ENCODE data around the gene NCAM2.

- peak in 2 of 3 experiments; percentile 60 to 79; a peak in 3 of 4 replicates for TF ChIP-seq CTCF (IDR thresholded peaks at IDR 0.05; ENCODE audit: control extremely low read depth in 1 of 3, insufficient read depth in 1 of 3, low read depth in 1 of 3, low read length in 3 of 3)
- peak; percentile 75 to 88 for TF ChIP-seq RAD21 (IDR thresholded peaks at IDR 0.05 in 1 of 2, conservative IDR thresholded peaks at IDR 0.05 in 1 of 2; ENCODE audit: low read depth in 2 of 2, low read length in 2 of 2)
- no peak for TF ChIP-seq POLR2A (IDR thresholded peaks at IDR 0.05; ENCODE audit: control extremely low read depth in 1 of 2, low read depth in 2 of 2, low read length in 2 of 2)
- TF ChIP-seq EP300 (IDR thresholded peaks at IDR 0.05; ENCODE audit: borderline replicate concordance in 1 of 2, low read depth in 2 of 2, low read length in 2 of 2), result no peak
- no peak for TF ChIP-seq JUND (IDR thresholded peaks at IDR 0.05; ENCODE audit: low read length)
- TF ChIP-seq TCF12 (IDR thresholded peaks at IDR 0.05; ENCODE audit: low read depth, low read length), result no peak
- no peak for TF ChIP-seq GABPA (IDR thresholded peaks at IDR 0.05; ENCODE audit: borderline replicate concordance, insufficient read depth, low read length)
- no peak for TF ChIP-seq EZH2 (IDR thresholded peaks at IDR 0.05; ENCODE audit: low read depth, low read length, severe bottlenecking)
- no peak for TF ChIP-seq KDM1A (IDR thresholded peaks at IDR 0.05; ENCODE audit: borderline replicate concordance, low read length)
- TF ChIP-seq CREB1 (IDR thresholded peaks at IDR 0.05), result no peak
- no peak for TF ChIP-seq E2F6 (IDR thresholded peaks at IDR 0.05)
- TF ChIP-seq SP1 (IDR thresholded peaks at IDR 0.05; ENCODE audit: low read depth, low read length), result no peak
- no peak for TF ChIP-seq JUN (IDR thresholded peaks at IDR 0.05; ENCODE audit: low read depth, low read length)
These were observed 103.7 kb downstream of the NCAM2 start for GRCh38 chr21:21101911-21102310.
